K562 (cell line): Measurements from ENCODE around the gene GDF9. TPM values are rescaled to one million over a fixed set of nuclear protein-coding genes. Genes with fewer than 3 reads are reported as not detected.

ENCODE experiments used
- C11orf30 ChIP-seq: fragments of 450-650 bp; IDR thresholded peaks from 2 replicates; pipeline ENCODE4 v1.6.1; 2016; ENCODE audit warnings: low read depth, mild to moderate bottlenecking
- CC2D1A ChIP-seq: fragments of 450-650 bp; IDR thresholded peaks from 2 replicates; pipeline ENCODE4 v1.6.1; 2017; ENCODE audit warnings: mild to moderate bottlenecking
- CHD4 ChIP-seq: fragments of 200-600 bp; sonication (generic); IDR thresholded peaks from 3 replicates; pipeline ENCODE4 v1.6.1; 2012; ENCODE audit warnings: low read depth, mild to moderate bottlenecking, mixed read lengths, low read length, inconsistent platforms; ENCODE audit not compliant: insufficient read depth, insufficient replicate concordance, poor library complexity, severe bottlenecking
- CREM ChIP-seq: IDR thresholded peaks from 2 replicates; pipeline ENCODE4 v1.6.1; 2014; ENCODE audit warnings: antibody characterized with exemption, low read depth
- DNMT1 ChIP-seq: fragments of 450-650 bp; IDR thresholded peaks from 2 replicates; pipeline ENCODE4 v1.6.1; 2016; ENCODE audit warnings: antibody characterized with exemption, mild to moderate bottlenecking
- E2F3 ChIP-seq: fragments of 250-450 bp; sonication (Bioruptor Pico); IDR thresholded peaks from 2 replicates; pipeline ENCODE4 v1.4.0; 2020; ENCODE audit warnings: mild to moderate bottlenecking
- E2F4 ChIP-seq: sonication (generic); formaldehyde crosslinking; IDR thresholded peaks from 2 replicates; pipeline ENCODE4 v1.8.0; 2022; ENCODE audit warnings: mild to moderate bottlenecking, low read depth, missing genetic modification reagents
- ETV1 ChIP-seq: fragments of 450-650 bp; conservative IDR thresholded peaks from 2 replicates; pipeline ENCODE4 v1.6.1; 2016; ENCODE audit warnings: missing genetic modification characterization, control low read depth, low read depth, missing compliant biosample characterization
- GABPB1 ChIP-seq: sonication (generic); formaldehyde crosslinking; IDR thresholded peaks from 2 replicates; pipeline ENCODE4 v1.8.0; 2022; ENCODE audit warnings: mild to moderate bottlenecking, missing genetic modification reagents
- KDM1A ChIP-seq, 2 experiments: fragments of 450-650 bp; IDR thresholded peaks; 2 replicates each; pipeline ENCODE4 v1.6.1; 2016; ENCODE audit warnings: mild to moderate bottlenecking in 2 of 2
- MTA3 ChIP-seq: fragments of 450-650 bp; formaldehyde crosslinking; IDR thresholded peaks from 2 replicates; pipeline ENCODE4 v1.6.1; 2017; ENCODE audit warnings: mild to moderate bottlenecking, borderline replicate concordance
- MYC ChIP-seq, 2 experiments: fragments of 250-450 bp in 1 of 2; sonication (Bioruptor Pico) in 1 of 2; IDR thresholded peaks; 2 replicates each; pipeline versions ENCODE4 v1.5.1 to v1.6.1; 2012 to 2021; ENCODE audit warnings: low read depth in 2 of 2, borderline replicate concordance in 1 of 2, improper control_type of control experiment in 1 of 2, low read length in 1 of 2, mild to moderate bottlenecking in 1 of 2, moderate library complexity in 1 of 2
- NR2F6 ChIP-seq: fragments of 450-650 bp; formaldehyde crosslinking; IDR thresholded peaks from 2 replicates; pipeline ENCODE4 v1.4.0; 2020; ENCODE audit warnings: mild to moderate bottlenecking
- RAD21 ChIP-seq, 2 experiments: fragments of 250-450 bp in 1 of 2; fragments of 450-650 bp in 1 of 2; sonication (Bioruptor Pico) in 1 of 2; formaldehyde crosslinking in 1 of 2; IDR thresholded peaks in 1 of 2; conservative IDR thresholded peaks in 1 of 2; 2 replicates each; pipeline versions ENCODE4 v1.4.0 to v1.8.0; 2020 to 2022; ENCODE audit warnings: mild to moderate bottlenecking in 2 of 2, moderate library complexity in 1 of 2
- SNAPC5 ChIP-seq: fragments of 250-450 bp; sonication (Bioruptor Pico); IDR thresholded peaks from 2 replicates; pipeline ENCODE4 v1.8.0; 2021; ENCODE audit warnings: moderate library complexity, mild to moderate bottlenecking, inconsistent platforms
- SNIP1 ChIP-seq: fragments of 450-650 bp; IDR thresholded peaks from 2 replicates; pipeline ENCODE4 v1.7.1; 2017; ENCODE audit warnings: low read depth, mild to moderate bottlenecking
- SRSF1 ChIP-seq: fragments of 200-400 bp; formaldehyde crosslinking; IDR thresholded peaks from 2 replicates; pipeline ENCODE4 v1.6.1; 2017; ENCODE audit warnings: mild to moderate bottlenecking, low read depth, low read length, moderate library complexity
- XRCC4 ChIP-seq: IDR thresholded peaks from one replicate; pipeline ENCODE4 v1.6.1; 2011; ENCODE audit not compliant: insufficient read depth, insufficient read length; ENCODE audit errors: extremely low read depth
- ZNF197 ChIP-seq: fragments of 200-800 bp; sonication (Bioruptor generic); IDR thresholded peaks from 2 replicates; pipeline ENCODE4 v1.6.1; 2016; ENCODE audit warnings: low read depth, missing genetic modification characterization, missing compliant biosample characterization
- ZNF253 ChIP-seq: fragments of 250-450 bp; sonication (Bioruptor Pico); conservative IDR thresholded peaks from 2 replicates; pipeline ENCODE4 v1.6.1; 2021; ENCODE audit warnings: mild to moderate bottlenecking
- ZNF584 ChIP-seq: fragments of 200-800 bp; sonication (Bioruptor generic); IDR thresholded peaks from 2 replicates; pipeline ENCODE4 v1.6.1; 2016; ENCODE audit warnings: low read depth, mild to moderate bottlenecking, missing genetic modification characterization, missing compliant biosample characterization
- ZNF830 ChIP-seq: fragments of 250-450 bp; sonication (Bioruptor Pico); IDR thresholded peaks from 2 replicates; pipeline ENCODE4 v1.5.0; 2021; ENCODE audit warnings: mild to moderate bottlenecking
- polyA plus RNA-seq, 8 experiments: library from polyadenylated mRNA; depleted of rRNA in 4 of 8; stranded (reverse) in 5 of 8; unstranded in 3 of 8; fragments of >200 nt; fragmentation: Nextera tagmentation in 2 of 8; fragmentation: Illumina TruSeq in 1 of 8; extraction: Ambion mirVana in 2 of 8; extraction: Trizol in 1 of 8; gene quantifications; 2 replicates each; pipeline versions ENCODE4 v1.2.1 to v1.2.3, GENCODE V29; 2011 to 2014; ENCODE audit warnings: inconsistent platforms in 1 of 8, missing spikeins in 1 of 8
- total RNA-seq, 7 experiments: library from RNA; depleted of rRNA in 6 of 7; stranded (reverse); fragments of >200 nt in 6 of 7; fragmentation: Illumina TruSeq in 2 of 7; extraction: Trizol in 2 of 7; gene quantifications; 2 replicates each; pipeline versions ENCODE4 v1.2.1 to v1.2.3, GENCODE V29; 2011 to 2021; ENCODE audit warnings: low replicate concordance in 1 of 7
- TF ChIP-seq, protein P1 (sequence below): fragments of 450-650 bp; IDR thresholded peaks from 2 replicates; pipeline ENCODE4 v1.6.1; 2017; ENCODE audit warnings: antibody characterized with exemption
- TF ChIP-seq, protein P2 (sequence below): fragments of 450-650 bp; IDR thresholded peaks from 2 replicates; pipeline ENCODE4 v1.6.1; 2016; ENCODE audit warnings: low read depth, mild to moderate bottlenecking, moderate library complexity

The GDF9 gene
- total and polyA plus RNA-seq, 9 of the 15 experiments (the other 6 are each of a cell fraction or from before 2014, with no cell fraction given), result 0.10 to 0.70 (median 0.20) TPM; not detected in 1

DNA sequence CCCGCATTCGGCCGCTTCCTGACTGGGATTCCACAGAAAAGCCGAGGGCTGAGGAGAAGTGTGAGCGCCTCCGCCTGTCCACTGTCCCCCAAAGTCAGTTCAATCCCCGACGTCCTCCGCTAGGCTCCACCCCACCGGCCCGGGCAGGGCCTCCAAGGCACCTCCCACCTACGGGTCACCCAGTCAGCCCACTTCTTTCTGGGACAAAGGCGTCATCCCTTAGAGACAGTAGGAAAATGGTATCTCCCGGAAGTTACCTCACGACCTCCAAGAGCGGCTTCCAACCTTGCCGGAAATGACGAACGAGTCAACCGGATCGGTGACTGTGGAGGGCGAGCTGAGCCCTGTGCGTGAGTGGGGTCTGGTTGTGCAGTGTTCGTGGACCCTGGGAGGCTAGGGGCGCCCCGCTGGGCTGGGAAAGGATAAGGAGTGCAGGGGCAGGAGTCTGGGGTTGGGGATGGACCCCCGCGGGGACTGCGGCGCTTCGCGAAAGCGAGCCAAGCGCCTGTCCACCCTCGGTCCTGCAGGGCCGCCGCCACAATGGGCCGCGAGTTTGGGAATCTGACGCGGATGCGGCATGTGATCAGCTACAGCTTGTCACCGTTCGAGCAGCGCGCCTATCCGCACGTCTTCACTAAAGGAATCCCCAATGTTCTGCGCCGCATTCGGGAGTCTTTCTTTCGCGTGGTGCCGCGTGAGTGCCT lies at the start of gene GDF9, which contains the start of gene UQCRQ (continued):
- TF ChIP-seq, protein P1, sequence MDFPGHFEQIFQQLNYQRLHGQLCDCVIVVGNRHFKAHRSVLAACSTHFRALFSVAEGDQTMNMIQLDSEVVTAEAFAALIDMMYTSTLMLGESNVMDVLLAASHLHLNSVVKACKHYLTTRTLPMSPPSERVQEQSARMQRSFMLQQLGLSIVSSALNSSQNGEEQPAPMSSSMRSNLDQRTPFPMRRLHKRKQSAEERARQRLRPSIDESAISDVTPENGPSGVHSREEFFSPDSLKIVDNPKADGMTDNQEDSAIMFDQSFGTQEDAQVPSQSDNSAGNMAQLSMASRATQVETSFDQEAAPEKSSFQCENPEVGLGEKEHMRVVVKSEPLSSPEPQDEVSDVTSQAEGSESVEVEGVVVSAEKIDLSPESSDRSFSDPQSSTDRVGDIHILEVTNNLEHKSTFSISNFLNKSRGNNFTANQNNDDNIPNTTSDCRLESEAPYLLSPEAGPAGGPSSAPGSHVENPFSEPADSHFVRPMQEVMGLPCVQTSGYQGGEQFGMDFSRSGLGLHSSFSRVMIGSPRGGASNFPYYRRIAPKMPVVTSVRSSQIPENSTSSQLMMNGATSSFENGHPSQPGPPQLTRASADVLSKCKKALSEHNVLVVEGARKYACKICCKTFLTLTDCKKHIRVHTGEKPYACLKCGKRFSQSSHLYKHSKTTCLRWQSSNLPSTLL, result no peak
- TF ChIP-seq MTA3 (peak; percentile 81), C11orf30 (peak; percentile 83), DNMT1 (no peak), SNIP1 (no peak), E2F4 (CRISPR knock-in tag) (no peak), E2F3 (no peak), XRCC4 (no peak), CC2D1A (peak; percentile 81), ETV1 (tag) (peak; percentile 17; the same call in 1 of the 2 replicates), SNAPC5 (CRISPR knock-in tag) (no peak), ZNF197 (CRISPR knock-in tag) (peak; percentile 68; the same call in 1 of the 2 replicates), ZNF830 (0 out of 2 replicates have a peak, but pooled peaks have one; percentile 84), MYC (IDR thresholded peaks at IDR 0.05; ENCODE audit: low read depth, low read length) (peak; percentile 40), MYC (CRISPR knock-in tag; IDR thresholded peaks at IDR 0.05; ENCODE audit: borderline replicate concordance, low read depth) (0 out of 2 replicates have a peak, but pooled peaks have one; percentile 65), RAD21 (CRISPR knock-in tag; conservative IDR thresholded peaks at IDR 0.05 in 1 of 2, IDR thresholded peaks at IDR 0.05 in 1 of 2) (peak; percentile 76 to 80), ZNF584 (0 out of 2 replicates have a peak, but pooled peaks have one; percentile 63), CREM (peak; percentile 98), NR2F6 (no peak), KDM1A (IDR thresholded peaks at IDR 0.05) (no peak), ZNF253 (CRISPR knock-in tag) (no peak), SRSF1 (no peak), CHD4 (no peak), GABPB1 (CRISPR knock-in tag) (peak; percentile 97)
- TF ChIP-seq, protein P2, sequence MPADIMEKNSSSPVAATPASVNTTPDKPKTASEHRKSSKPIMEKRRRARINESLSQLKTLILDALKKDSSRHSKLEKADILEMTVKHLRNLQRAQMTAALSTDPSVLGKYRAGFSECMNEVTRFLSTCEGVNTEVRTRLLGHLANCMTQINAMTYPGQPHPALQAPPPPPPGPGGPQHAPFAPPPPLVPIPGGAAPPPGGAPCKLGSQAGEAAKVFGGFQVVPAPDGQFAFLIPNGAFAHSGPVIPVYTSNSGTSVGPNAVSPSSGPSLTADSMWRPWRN, result no peak
